Stomach (tissue), 4 donors: ENCODE data around the gene ATP11A.

Experiments used
- CTCF ChIP-seq, 7 experiments: fragments of 450-650 bp in 4 of 7; fragments of 200-600 bp in 3 of 7; sonication (generic) in 3 of 7; IDR thresholded peaks; one replicate each; pipeline ENCODE4 v1.5.1; 2016 to 2019; ENCODE audit warnings: antibody characterized with exemption in 7 of 7, control low read depth in 2 of 7, mild to moderate bottlenecking in 1 of 7
- POLR2A ChIP-seq, 4 donors: fragments of 450-650 bp; IDR thresholded peaks; one replicate each; pipeline ENCODE4 v1.6.1; 2016; ENCODE audit warnings: antibody characterized with exemption in 4 of 4, control low read depth in 2 of 4, mild to moderate bottlenecking in 1 of 4, moderate library complexity in 1 of 4
- POLR2AphosphoS5 ChIP-seq, 3 donors: sonication (generic); formaldehyde crosslinking; IDR thresholded peaks; one replicate each; pipeline ENCODE4 v1.6.1; 2016; ENCODE audit warnings: antibody characterized with exemption in 3 of 3

GRCh38 chr13:112824429-112824828 is 134.6 kb downstream of the ATP11A start:
- TF ChIP-seq POLR2AphosphoS5 (IDR thresholded peaks at IDR 0.05) (no peak), CTCF (IDR thresholded peaks at IDR 0.05) (no peak), POLR2A (IDR thresholded peaks at IDR 0.05) (no peak)
